Tongue (tissue), 2 donors: ENCODE results near the gene HDAC10. TPM values are rescaled to one million over a fixed set of nuclear protein-coding genes. Genes with fewer than 3 reads are reported as not detected.

Experiments used
- DNase-seq: peaks from one replicate; pipeline ENCODE4 v3.0.0-alpha.2; 2015
- total RNA-seq: library from RNA; depleted of rRNA; stranded (reverse); fragments of >200 nt; gene quantifications from one replicate; pipeline ENCODE4 v1.2.3, GENCODE V29; 2014

Gene HDAC10
- total RNA-seq, 1 donor from 2014 or later: 23.4 TPM

DNA sequence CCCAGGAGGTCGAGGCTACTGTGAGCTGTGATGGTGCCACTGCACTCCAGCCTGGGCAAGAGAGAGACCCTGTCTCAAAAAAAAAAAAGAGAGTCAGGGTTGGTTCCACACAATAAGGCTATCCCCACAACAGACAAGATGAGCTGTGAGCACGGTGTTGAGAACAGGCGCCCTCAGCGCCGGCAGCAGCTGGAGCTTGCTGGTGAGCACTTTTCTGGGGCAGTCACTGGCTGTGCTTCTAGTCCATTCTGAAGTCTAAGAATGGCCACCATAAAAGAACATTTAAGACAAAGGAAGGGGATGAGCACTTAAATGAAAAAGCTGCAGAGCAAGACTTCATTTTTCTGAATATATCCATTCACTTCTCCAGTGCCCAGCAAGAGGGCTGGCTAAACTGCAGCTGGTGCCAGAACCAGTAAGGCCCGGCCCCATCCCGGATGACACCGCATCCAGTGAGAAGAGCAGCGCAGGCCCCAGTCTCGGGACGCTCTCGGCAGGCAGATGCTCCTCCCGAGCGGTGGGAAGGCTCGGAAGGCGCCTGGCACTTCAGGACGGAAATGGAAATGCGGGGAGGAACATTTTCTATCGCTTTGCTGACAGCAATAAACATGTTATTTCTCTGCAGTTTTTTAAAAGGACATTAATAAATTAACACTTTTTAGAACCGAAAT is 18.4 kb downstream of the HDAC10 start:
- DNase-seq: no peak

DNA sequence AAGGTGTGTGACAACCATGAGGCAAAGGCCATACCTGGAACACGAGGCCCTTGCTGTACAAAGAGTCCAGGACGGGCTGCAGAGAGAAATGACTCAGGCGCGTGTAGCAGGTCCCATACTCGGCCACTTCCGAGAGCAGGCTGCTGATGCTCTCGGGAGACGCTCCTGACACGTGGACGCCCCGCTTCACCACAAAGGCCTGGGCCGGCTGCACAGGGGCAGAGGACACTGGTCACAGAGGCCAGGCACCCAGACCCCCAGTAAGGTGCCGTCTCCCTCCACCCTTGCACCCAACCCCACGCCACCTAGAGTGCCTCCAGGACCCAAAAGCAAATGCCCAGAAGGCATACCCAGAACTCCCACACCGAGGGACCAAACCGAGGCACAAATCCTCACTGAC is 21.7 kb downstream of the HDAC10 start:
- no peak for DNase-seq

- DNase-seq: no peak
Measured at GRCh38 chr22:50228366-50228765, 22.7 kb downstream of the HDAC10 start.

DNA sequence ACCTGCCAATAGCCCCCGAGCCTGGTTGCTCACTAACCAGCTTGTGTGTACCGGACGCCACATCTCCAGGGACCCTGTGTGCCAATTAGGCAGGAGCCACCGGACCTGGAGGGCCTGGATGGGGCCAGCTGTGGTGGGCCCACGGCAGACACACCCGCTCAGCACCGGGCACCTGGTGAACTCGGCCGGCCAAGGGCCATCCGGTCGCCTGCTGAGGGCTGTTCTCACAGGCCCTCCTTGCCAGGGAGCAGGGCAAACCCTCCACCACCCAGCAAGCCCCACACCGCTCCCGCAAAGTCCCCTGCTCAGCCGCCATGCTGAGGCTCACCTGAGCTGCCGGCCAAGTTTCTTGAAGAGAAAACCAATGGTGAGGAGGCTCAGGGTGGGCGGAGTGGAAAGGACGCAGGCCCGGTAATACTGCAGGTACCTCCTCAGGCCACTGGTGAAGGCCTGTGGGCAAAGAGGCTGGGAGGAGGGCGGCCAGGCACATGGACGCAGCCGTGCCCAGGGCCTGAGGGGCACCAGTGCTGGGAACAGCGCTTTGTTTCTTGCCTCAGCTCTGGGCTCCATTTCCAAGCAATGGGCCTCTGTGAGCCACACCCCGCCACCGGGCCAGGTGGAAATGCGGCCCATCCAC is 23.4 kb downstream of the HDAC10 start:
- no peak for DNase-seq

DNA sequence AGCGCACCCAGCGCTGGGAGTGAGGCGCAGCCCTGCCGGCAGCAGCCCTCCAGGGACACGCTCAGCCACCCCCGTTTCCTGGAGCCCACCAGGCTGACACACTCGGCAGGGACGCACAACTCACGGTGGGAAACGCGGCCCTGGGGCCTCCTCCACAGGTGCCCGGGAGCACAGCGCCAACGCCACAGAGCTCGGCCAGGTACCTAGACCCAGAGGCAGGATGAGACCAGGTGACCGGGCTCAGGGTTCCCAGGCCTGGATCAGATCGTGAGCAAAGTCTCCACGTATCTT is 24.2 kb downstream of the HDAC10 start:
- DNase-seq: no peak

DNA sequence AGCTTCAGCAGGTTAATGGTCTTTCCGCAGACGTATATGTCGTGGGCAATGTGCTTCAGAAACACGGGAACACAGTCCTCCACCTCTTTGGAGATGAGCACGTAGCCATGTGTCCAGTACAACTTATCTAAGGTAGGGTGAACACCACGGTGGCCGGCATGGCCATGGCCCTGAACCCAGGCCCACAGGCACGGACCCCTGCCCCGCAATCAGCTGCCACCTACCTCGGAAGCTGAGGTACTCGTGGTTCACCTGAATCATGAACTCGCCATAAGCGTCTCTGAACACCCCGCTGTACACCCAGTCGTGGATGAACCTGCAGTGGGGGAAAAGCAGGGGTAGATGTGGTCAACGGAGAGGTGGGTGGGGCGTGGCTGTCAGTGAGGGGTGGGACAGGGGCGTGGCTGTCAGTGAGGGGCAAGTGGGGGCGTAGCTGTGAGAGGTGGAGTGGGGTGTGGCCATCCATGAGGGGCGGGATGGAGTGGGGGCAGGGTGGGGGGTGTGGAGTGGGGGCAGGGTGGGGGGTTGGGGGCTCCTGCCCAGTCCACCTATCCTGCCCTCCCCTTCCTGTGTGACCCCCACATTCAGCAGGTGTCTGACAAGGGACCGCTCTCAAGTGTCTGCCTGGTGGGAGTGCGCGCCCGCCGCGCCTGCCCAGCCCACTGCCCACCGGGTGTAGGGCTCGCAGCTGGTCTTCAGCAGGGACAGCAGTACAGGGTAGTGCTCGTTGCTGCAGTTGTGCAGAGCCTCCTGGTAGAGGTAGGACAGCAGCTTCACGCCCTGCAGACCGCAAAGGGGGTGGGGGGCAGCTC is 24.8 kb downstream of the HDAC10 start:
- DNase-seq: no peak

DNA sequence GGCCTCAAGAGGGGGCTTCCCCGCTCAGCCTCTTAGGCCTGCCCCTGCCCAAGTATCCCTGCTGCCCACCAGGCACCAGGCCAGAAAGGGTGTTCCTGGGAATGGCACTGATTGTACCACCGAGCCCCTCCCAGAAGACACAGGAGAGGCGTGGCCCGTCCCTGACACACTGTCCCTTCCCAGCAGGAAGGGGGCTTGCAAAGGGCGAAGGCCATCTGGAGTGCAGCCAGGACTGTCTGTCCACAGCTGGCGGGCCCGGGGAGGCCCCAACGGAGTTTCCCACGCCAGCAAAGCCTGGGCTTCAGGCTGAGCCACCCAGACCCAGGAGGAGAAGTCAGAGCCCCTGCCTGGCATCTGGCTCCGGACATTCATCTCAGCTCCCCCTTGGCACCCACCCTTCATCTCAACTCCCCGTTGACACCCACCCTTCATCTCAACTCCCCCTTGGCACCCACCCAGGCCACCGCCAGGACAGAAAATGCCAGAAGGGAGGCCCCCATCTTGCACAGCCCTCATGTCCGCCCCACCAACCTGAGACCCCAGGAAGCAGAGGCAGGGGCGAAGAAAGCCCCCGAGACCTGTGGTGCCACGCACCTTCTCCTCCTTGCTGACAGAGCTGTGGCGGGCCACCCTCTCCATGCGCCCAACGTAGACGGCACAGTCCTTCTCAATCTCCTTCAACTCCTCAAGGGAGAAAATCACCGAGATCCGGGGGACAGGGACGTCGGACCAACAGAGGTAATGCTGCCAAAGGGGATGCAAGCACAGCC is 25.7 kb downstream of the HDAC10 start:
- peak; percentile 25 for DNase-seq

DNA sequence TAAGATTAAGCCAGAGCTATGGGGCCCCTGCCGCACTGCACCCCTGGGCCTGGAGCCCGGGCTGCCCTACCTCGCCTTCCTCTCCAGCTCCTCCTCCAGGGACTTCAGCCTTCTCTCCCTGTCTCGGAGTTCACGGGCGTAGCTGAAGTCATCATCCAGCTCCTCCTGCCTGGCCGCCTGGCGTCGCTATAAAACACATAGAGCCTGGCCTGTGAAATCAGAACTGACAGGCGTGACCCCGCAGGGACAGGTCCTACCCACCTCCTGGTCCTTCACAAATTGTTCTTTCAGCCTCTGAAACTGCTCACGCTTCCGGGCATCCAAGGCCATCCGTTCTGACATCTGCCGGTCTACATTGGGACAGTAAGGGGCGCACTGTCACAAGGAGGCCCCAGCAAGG is 27.0 kb downstream of the HDAC10 start:
- no peak for DNase-seq

GRCh38 chr22:50222508-50222907 is 28.6 kb downstream of the HDAC10 start:
- no peak for DNase-seq

- no peak for DNase-seq
Measured at GRCh38 chr22:50221410-50222300, 29.4 kb downstream of the HDAC10 start.

DNA sequence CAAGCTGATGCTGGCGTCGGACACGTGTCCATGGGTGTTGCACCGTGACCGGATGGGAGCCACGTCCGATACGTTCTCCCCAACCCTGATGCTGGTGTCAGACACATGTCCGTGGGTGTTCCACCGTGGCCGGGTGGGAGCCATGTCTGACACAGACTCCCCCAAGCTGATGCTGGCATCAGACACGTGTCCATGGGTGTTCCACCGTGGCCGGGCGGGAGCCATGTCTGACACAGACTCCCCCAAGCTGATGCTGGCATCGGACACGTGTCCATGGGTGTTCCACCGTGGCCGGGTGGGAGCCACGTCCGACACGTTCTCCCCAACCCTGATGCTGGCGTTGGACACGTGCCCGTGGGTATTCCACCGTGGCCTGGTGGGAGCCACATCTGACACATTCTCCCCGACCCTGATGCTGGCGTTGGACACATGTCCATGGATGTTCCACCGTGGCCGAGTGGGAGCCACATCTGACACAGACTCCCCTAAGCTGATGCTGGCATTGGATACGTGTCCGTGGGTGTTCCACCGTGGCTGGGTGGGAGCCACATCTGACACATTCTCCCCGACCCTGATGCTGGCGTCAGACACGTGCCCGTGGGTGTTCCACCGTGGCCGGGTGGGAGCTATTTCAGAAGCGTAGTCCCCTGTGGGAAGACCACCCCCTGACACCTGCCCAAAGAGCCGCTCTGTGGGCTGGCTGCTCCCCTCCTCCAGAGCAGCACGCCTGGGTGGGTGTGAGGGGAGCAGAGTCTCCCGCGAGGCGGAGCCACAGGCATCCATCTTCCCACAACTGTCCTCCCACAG is 30.3 kb downstream of the HDAC10 start:
- no peak for DNase-seq

DNA sequence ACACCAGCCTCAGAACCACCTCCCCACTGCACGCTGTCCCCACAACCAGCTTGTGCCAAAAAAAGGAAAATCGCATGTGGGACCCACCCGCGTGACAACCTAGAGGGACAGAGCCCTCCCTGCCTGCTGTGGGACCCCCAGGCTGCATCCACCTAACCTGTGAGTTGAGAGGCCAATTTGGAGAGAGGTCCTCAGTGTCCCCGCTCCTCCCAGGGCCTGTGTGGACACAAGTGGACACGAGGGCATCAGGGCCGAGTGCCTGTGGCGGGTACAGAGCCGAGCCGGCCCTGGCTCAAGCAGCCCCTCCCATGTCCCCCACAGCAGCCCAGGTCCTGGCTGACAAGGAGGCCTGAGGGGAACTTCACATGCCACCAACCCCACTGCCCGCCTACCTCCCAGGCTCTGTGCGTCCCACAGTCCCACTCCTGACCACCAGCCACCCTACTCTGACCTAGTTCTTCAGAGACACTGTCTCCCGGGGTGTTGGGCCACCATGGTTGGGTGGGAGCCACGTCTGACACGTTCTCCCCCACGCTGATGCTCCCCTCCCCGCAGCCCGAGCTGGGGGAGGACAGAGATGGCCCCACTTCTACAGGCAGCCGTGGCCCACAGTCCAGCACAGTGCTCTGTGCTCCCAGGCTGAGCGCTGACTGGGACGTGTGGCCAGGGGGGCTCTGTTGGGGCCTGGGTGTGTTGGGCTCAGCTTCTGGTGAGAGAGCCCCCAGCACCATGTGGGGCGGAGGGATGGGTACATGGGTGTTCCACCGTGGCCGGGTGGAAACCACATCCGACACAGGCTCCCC is 31.1 kb downstream of the HDAC10 start:
- DNase-seq: no peak

GRCh38 chr22:50218996-50219727 is 31.9 kb downstream of the HDAC10 start:
- peak; percentile 88 for DNase-seq

DNA sequence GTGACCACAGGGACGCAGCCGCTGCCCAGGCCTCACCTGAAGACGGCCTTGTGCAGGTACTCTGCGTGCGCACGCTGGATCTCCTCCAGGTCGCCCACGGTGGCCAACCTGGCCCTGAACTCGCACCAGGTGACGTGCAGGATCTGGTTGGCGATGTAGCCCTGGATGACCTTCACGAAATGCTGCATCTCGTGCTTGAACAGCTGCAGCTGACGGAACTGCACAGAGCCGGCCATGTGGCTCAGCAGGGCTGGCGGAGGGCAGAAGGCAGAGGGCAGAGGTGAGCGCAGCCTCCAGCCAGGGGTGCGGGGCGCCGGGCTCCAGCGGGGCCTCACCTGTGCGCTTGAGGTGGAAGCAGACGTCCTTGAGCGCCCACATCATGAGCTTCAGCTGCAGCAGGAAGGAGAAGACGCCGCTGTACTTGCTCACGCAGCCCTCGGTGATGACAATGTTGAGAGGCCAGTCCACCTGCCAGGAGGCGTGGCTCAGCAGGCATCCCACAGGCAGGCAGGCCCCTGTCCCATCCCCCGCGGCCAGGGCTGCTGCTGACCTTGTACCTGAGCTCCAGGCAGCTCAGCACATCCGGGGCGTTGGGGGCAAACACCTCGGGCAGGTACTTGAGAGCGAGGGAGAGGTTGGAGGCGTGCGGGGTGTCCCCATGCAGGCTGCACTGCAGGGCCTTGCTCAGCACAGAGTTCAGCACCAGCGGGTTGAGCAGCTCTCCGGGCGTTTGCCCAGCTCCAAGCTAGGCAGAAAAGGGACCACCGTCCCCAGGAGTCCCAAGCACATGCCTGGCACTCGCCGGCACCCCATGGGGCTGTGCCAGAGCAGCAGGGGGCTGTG is 32.7 kb downstream of the HDAC10 start:
- no peak for DNase-seq

- DNase-seq: no peak
Measured at GRCh38 chr22:50217543-50218152, 33.4 kb downstream of the HDAC10 start.

- DNase-seq: no peak
Measured at GRCh38 chr22:50216684-50217520, 34.2 kb downstream of the HDAC10 start.
